Right lobe of liver (tissue), 6 donors: ENCODE measurements around the gene PTPRN. TPM values are rescaled to one million over a fixed set of nuclear protein-coding genes. Genes with fewer than 3 reads are reported as not detected.
"Not testable (repeated sequence)": the region's sequence is repeated elsewhere in the genome, so short reads cannot be mapped to it uniquely, and the experiment has no call there.

ENCODE experiments used
- ATAC-seq, 4 donors: fragments of 200-7000 bp; cut with Tn5 transposase; one replicate each; pipeline ENCODE4 v1.9.1; 2020; ENCODE audit warnings: mild to moderate bottlenecking in 4 of 4, moderate library complexity in 4 of 4
- DNase-seq, 3 donors: peaks; one replicate each; pipeline ENCODE4 v3.0.0-alpha.2; 2020
- H3K27ac ChIP-seq, 3 donors: fragments of 200-600 bp; one replicate each; pipeline ENCODE4 v1.8.0; 2022
- H3K27me3 ChIP-seq, 2 donors: fragments of 200-600 bp; one replicate each; pipeline ENCODE4 v1.8.0; 2022
- H3K36me3 ChIP-seq, 4 donors: fragments of 200-600 bp; sonication (generic) in 1 of 4; one replicate each; pipeline versions ENCODE4 v1.5.1 to v1.8.0; 2017 to 2022; ENCODE audit warnings: control low read depth in 1 of 4
- H3K4me1 ChIP-seq, 4 donors: fragments of 200-600 bp; sonication (generic) in 1 of 4; one replicate each; pipeline versions ENCODE4 v1.5.1 to v1.8.0; 2017 to 2022; ENCODE audit warnings: control low read depth in 1 of 4
- H3K4me3 ChIP-seq, 3 donors: fragments of 200-600 bp; one replicate each; pipeline ENCODE4 v1.8.0; 2022
- H3K9me3 ChIP-seq, 4 donors: fragments of 200-600 bp; sonication (generic) in 1 of 4; one replicate each; pipeline versions ENCODE4 v1.5.1 to v1.8.0; 2017 to 2022; ENCODE audit warnings: control low read depth in 1 of 4
- POLR2A ChIP-seq: fragments of 450-650 bp; IDR thresholded peaks from one replicate; pipeline ENCODE4 v1.6.1; 2017; ENCODE audit warnings: antibody characterized with exemption, mild to moderate bottlenecking
- WGBS: methylation state at CpG from one replicate; pipeline ENCODE4 v1.1.6; 2018; ENCODE audit warnings: low coverage, low lambda C conversion rate; ENCODE audit not compliant: insufficient coverage; ENCODE audit errors: missing lambda C conversion rate; 5-methylcytosine and 5-hydroxymethylcytosine counted together
- intact Hi-C, 2 donors: fragments of 100-400 bp; cut with DNase I; formaldehyde crosslinking; loops; one replicate each; pipeline versions ENCODE4 v1.11.2 to v1.14.1; 2022
- total RNA-seq, 6 experiments: library from RNA; depleted of rRNA in 2 of 6; stranded (reverse); fragments of >200 nt in 2 of 6; fragmentation: NEBNext Ultra II Directional in 3 of 6; extraction: Animal tissue kit (Norgen Biotek cat#: 25700) in 3 of 6; gene quantifications; one replicate each; pipeline versions ENCODE4 v1.1.0 to v1.2.4, GENCODE V29; 2016 to 2023
- TF ChIP-seq, protein P1 (sequence below), 4 donors: fragments of 200-600 bp in 3 of 4; fragments of 450-650 bp in 1 of 4; IDR thresholded peaks; one replicate each; pipeline versions ENCODE4 v1.5.1 to v1.8.0; 2016 to 2022; ENCODE audit warnings: antibody characterized with exemption in 4 of 4, mild to moderate bottlenecking in 2 of 4
- donor health status: DM: no; HTN: yes; CAD: no.
- donor health status: DM: no; HTN: no; CAD: no.
- donor health status: DM: no; HTN: no; CAD: no.
- donor health status: DM: no; HTN: yes; CAD: no.
- donor health status: DM: no; HTN: yes; CAD: no.

PTPRN gene
- total RNA-seq, 6 experiments from 2014 or later, result 0.31 TPM; not detected in 5

DNA sequence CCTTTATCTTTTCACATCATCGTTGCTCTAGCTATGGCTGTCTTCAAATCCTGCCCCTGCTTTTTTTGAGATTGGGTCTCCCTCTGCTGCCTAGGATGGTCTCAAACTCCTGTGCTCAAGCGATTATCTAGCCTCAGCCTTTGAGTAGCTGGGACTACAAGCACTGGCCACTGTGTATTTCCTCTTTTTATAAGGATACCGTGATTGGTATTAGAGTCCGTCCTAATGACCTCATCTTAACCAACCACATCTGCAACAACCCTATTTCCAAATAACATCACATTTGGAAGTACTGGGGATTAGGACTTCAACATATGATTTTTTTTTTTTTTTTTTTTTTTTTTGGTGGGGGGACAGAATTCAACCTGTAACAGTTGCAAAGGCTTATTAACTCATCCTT lies 14.2 kb upstream of the PTPRN start:
- H3K4me3 ChIP-seq, result no peak overlapping the region
- no peaks in the 10 kb centered on the region for H3K27me3 ChIP-seq
- H3K9me3 ChIP-seq, result no peaks in the 10 kb centered on the region
- 37% methylated on average over 4 of the region's 4 CpGs for WGBS
- H3K27ac ChIP-seq, result no peak overlapping the region
- no peak for TF ChIP-seq POLR2A
- TF ChIP-seq, protein P1, sequence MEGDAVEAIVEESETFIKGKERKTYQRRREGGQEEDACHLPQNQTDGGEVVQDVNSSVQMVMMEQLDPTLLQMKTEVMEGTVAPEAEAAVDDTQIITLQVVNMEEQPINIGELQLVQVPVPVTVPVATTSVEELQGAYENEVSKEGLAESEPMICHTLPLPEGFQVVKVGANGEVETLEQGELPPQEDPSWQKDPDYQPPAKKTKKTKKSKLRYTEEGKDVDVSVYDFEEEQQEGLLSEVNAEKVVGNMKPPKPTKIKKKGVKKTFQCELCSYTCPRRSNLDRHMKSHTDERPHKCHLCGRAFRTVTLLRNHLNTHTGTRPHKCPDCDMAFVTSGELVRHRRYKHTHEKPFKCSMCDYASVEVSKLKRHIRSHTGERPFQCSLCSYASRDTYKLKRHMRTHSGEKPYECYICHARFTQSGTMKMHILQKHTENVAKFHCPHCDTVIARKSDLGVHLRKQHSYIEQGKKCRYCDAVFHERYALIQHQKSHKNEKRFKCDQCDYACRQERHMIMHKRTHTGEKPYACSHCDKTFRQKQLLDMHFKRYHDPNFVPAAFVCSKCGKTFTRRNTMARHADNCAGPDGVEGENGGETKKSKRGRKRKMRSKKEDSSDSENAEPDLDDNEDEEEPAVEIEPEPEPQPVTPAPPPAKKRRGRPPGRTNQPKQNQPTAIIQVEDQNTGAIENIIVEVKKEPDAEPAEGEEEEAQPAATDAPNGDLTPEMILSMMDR (IDR thresholded peaks at IDR 0.05), result no peak
- no peaks in the 10 kb centered on the region for H3K4me1 ChIP-seq
- ATAC-seq (no peak), DNase-seq (no peak)
- intact Hi-C loops, result no loop called here
- H3K36me3 ChIP-seq, result no peaks in the 10 kb centered on the region

DNA sequence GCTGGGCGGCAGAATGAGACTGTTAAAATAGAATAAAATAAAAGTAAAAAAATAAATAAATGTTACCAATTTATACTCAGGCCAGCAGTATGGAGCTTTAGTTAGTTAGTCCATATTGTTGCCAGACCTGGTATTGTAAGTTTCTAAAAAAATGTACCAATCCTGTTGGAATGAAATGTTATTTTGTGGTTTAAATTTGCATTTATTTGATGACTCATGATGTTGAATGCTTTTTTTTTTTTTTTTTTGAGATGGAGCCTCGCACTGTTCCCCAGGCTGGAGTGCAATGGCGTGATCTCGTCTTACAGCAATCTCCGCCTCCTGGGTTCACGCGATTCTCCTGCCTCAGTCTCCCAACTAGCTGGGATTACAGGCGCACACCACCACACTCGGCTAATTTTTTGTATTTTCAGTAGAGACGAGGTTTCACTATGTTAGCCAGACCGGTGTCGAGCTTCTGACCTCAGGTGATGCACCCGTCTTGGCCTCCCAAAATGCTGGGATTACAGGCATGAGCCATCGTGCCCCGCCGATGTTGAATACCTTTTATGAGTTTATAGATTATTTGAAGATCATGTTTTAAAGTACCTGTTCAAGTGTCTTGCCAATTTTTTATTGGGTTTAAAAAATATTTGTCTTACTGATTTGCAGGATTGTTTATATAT lies 5.7 kb upstream of the PTPRN start:
- Histone ChIP-seq H3K4me1 (no peaks in the 10 kb centered on the region), H3K36me3 (no peaks in the 10 kb centered on the region), H3K9me3 (no peaks in the 10 kb centered on the region), H3K4me3 (no peak overlapping the region), H3K27ac (no peak overlapping the region), H3K27me3 (no peaks in the 10 kb centered on the region)
- ATAC-seq (no peak), DNase-seq (no peak)
- TF ChIP-seq, protein P1 (IDR thresholded peaks at IDR 0.05), result no peak
- TF ChIP-seq POLR2A, result no peak
- 86% methylated on average over 16 of the region's 16 CpGs for WGBS
- intact Hi-C loops, result no loop called here

DNA sequence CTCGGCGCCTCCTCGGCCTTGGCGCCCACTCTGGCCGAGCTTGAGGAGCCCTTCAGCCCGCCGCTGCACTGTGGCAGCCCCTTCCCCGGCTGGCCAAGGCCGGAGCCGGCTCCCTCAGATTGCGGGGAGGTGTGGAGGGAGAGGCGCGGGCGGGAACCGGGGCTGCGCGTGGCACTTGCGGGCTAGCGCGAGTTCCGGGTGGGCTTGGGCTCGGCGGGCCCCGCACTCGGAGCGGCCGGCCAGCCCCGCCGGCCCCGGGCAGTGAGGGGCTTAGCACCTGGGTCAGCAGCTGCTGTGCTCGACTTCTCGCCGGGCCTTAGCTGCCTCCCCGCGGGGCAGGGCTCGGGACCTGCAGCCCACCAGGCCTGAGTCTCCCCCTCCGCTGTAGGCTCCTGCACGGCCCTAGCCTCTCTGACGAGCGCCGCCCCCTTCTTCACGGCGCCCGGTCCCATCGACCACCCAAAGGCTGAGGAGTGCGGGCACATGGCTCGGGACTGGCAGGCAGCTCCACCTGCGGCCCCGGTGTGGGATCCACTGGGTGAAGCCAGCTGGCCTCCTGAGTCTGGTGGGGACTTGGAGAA lies 3.6 kb upstream of the PTPRN start:
- intact Hi-C loops, H3K27me3 ChIP-seq, H3K27ac ChIP-seq, H3K9me3 ChIP-seq, H3K36me3 ChIP-seq, DNase-seq, H3K4me1 ChIP-seq, H3K4me3 ChIP-seq, ATAC-seq: not testable (repeated sequence)
- WGBS, result 73% methylated on average over 4 of the region's 49 CpGs

DNA sequence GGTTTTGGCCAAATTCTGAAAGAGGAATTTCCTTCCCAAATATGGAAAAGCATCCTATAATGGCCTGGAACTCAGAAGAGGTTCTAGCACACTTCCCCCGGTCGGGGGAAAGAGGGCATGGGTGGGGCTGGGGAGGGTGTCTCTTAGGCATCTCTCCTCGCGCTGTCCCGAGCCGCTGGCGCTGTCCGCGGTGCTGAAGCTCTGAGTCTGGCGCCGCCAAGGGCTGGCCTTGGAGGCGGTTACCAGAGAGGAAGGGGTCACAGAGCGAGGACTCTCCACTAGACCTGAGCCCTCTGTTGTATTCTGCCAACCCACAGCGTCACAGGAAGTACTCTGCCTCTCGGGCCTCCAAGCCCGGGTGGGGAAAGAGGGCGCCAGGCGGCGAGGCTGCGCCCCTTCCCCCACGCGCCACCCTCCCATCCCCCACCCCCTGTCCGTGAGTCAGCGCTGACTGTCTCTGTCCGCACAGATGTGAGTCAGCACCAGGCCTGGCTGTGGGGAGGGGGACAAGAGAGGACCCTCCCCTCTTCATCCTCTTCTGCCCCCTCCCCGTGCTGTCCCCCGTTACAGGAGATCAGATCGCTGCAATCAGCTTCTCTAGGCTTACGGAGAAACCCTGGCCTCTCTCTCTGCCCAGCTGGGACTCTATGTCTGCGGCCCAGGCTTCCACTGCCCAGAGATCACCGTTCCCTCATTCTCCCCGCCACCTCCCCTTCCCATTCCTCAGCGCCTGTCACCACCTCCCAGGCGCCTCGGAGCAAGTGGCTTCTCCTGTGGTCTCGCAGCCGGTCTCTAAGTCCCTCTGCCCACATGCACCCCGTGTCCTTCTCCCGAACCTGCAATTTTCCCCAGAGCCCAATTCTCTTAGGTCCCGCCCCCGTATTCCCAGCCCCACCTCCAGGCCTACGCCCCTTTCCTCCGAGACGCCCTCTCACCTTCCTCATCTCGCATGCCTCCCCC lies 779 bp downstream of the PTPRN start:
- no peak overlapping the region for H3K4me3 ChIP-seq
- H3K27ac ChIP-seq, result no peak overlapping the region
- H3K4me1 ChIP-seq, result peaks cover 0 to 3% (median 0%) of the 10 kb centered on the region in 4 donors
- 6% methylated on average over 19 of the region's 45 CpGs for WGBS
- peak in 2 of 3 donors; percentile 57 to 58 for DNase-seq
- TF ChIP-seq POLR2A, result no peak
- TF ChIP-seq, protein P1 (IDR thresholded peaks at IDR 0.05), result no peak
- intact Hi-C loops, result no loop called here
- peak; percentile 70 to 81 (median 80) for ATAC-seq
- H3K27me3 ChIP-seq, result peaks cover 0 to 6% of the 10 kb centered on the region in 2 donors
- no peaks in the 10 kb centered on the region for H3K9me3 ChIP-seq
- no peaks in the 10 kb centered on the region for H3K36me3 ChIP-seq
